Measurements from ENCODE around the gene RALGPS1. TPM values are rescaled to one million over a fixed set of nuclear protein-coding genes. Genes with fewer than 3 reads are reported as not detected.

Gene RALGPS1
- total RNA-seq, 1 experiment from 2014 or later = 18.6 TPM

DNA sequence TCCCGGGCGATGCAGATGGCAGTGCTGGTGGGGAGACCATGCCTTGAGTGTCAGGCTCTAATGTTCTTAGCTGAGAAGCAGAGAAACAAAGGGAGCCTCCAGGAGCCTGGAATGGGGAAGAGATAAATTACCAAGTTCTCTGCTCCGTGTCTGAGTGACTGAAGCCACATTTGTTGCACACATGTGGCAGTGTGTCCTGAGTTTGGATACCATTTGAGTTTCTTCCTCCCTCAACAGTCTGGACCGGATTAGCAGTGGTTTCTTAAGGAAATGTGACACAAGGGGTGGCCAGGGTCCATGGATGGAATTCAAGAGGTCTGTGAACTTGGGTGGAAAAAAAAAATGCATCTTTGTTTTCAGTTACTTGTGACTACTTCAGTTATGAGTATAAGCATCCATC lies 299.3 kb downstream of the RALGPS1 start:
- H3K79me1 ChIP-seq (ENCODE audit: insufficient read depth, low read depth, low read length, poor library complexity, severe bottlenecking) = no peaks in the 10 kb centered on the region
- no peak overlapping the region for H2BK20ac ChIP-seq (ENCODE audit: low read depth, low read length, poor library complexity, severe bottlenecking)
- H3K14ac ChIP-seq (ENCODE audit: insufficient read depth, low read length) = no peak overlapping the region
- no peak overlapping the region for H2AK5ac ChIP-seq (ENCODE audit: insufficient read length, low read length)
- no peak overlapping the region for H4K8ac ChIP-seq (replicated peaks; ENCODE audit: insufficient read length, low read depth, low read length)
- H3K79me2 ChIP-seq (ENCODE audit: insufficient read depth, low read length) = no peaks in the 10 kb centered on the region
- no peaks in the 10 kb centered on the region; a peak in 1 of 7 replicates for H3K36me3 Mint-ChIP-seq (ENCODE audit: insufficient read depth in 1 of 3, low read depth in 3 of 3)
- DNase-seq = no peak
- H4K91ac ChIP-seq (ENCODE audit: insufficient read length, low read depth, low read length) = no peak overlapping the region
- H4K20me1 ChIP-seq (ENCODE audit: control insufficient read depth, insufficient read depth, insufficient read length) = no peaks in the 10 kb centered on the region
- no peak overlapping the region for H2BK15ac ChIP-seq (ENCODE audit: low read depth, low read length)
- H4K5ac ChIP-seq (ENCODE audit: insufficient read length, low read depth, low read length) = no peak overlapping the region
- H2BK12ac ChIP-seq (ENCODE audit: insufficient read length, low read depth, low read length) = no peak overlapping the region
- no CpG with 5 or more reads among the region's 4 CpGs for WGBS (ENCODE audit: extremely low coverage, insufficient read length, low lambda C conversion rate)
- no peaks in the 10 kb centered on the region for H3K9me3 Mint-ChIP-seq
- no peak overlapping the region for H3K56ac ChIP-seq (ENCODE audit: insufficient read length, low read depth, low read length)
- H3T11ph ChIP-seq (ENCODE audit: low read length) = no peak overlapping the region
- no peaks in the 10 kb centered on the region for H3K27me3 Mint-ChIP-seq (ENCODE audit: low read depth)
- no peak overlapping the region for H3K9ac ChIP-seq (ENCODE audit: extremely low read depth, insufficient read length, low read length)
- no peak overlapping the region for H3K18ac ChIP-seq (ENCODE audit: insufficient read length, low read depth, low read length)
- no peak overlapping the region for H2BK5ac ChIP-seq (ENCODE audit: insufficient read length, low read length)
- no peak overlapping the region for H3K4ac ChIP-seq (ENCODE audit: low read depth, low read length)
- no peak overlapping the region for H2AFZ ChIP-seq (ENCODE audit: low read length)
- H2BK120ac ChIP-seq (ENCODE audit: low read depth, low read length, poor library complexity, severe bottlenecking) = no peak overlapping the region
- no peaks in the 10 kb centered on the region for H3K27me3 ChIP-seq (ENCODE audit: insufficient read depth, low read length)
- H3K9me3 ChIP-seq (ENCODE audit: control insufficient read depth, low read depth, low read length) = no peaks in the 10 kb centered on the region
- peaks cover 24 to 25% of the 10 kb centered on the region in 2 experiments for H3K4me1 Mint-ChIP-seq
- H3K4me1 ChIP-seq (ENCODE audit: insufficient read depth, low read length) = peaks cover 6% of the 10 kb centered on the region; the same call in 1 of the 2 replicates
- no peak overlapping the region for H3K23ac ChIP-seq (ENCODE audit: insufficient read length, low read depth, low read length)
- H3K23me2 ChIP-seq (ENCODE audit: insufficient read length, low read depth, low read length, poor library complexity, severe bottlenecking) = no peaks in the 10 kb centered on the region
- H3K27ac ChIP-seq (ENCODE audit: insufficient read length, low read depth, low read length) = no peak overlapping the region
- TF ChIP-seq, protein P1, sequence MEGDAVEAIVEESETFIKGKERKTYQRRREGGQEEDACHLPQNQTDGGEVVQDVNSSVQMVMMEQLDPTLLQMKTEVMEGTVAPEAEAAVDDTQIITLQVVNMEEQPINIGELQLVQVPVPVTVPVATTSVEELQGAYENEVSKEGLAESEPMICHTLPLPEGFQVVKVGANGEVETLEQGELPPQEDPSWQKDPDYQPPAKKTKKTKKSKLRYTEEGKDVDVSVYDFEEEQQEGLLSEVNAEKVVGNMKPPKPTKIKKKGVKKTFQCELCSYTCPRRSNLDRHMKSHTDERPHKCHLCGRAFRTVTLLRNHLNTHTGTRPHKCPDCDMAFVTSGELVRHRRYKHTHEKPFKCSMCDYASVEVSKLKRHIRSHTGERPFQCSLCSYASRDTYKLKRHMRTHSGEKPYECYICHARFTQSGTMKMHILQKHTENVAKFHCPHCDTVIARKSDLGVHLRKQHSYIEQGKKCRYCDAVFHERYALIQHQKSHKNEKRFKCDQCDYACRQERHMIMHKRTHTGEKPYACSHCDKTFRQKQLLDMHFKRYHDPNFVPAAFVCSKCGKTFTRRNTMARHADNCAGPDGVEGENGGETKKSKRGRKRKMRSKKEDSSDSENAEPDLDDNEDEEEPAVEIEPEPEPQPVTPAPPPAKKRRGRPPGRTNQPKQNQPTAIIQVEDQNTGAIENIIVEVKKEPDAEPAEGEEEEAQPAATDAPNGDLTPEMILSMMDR (conservative IDR thresholded peaks at IDR 0.05) = no peak
- no peak overlapping the region for H3K4me2 ChIP-seq (ENCODE audit: insufficient read depth, insufficient read length, low read length)
- no peak overlapping the region for H3K4me3 Mint-ChIP-seq
- H3K27ac Mint-ChIP-seq = peak overlapping the region in 1 of 3 experiments; percentile 38; a peak in 2 of 7 replicates

Measured in H9 (cell line).